Esophagus squamous epithelium (tissue), 5 donors: ENCODE results near the gene SPATA17. TPM values are rescaled to one million over a fixed set of nuclear protein-coding genes. Genes with fewer than 3 reads are reported as not detected.
A peak's percentile ranks its signal among the peaks of the same experiment; 100 is the strongest.

Source experiments
- DNase-seq: peaks from one replicate; lab custom pipeline; 2025; lab: John Stamatoyannopoulos, UW
- H3K27ac ChIP-seq, 4 donors: fragments of 200-600 bp; sonication (generic); one replicate each; pipeline ENCODE4 v1.5.1; 2016 to 2019; ENCODE audit warnings: mild to moderate bottlenecking in 1 of 4
- H3K27me3 ChIP-seq, 4 donors: fragments of 200-600 bp; sonication (generic); 1 replicate in 3 of 4; 2 replicates in 1 of 4; pipeline versions ENCODE4 v1.5.1 to v1.6.0; 2017 to 2021; ENCODE audit warnings: antibody characterized with exemption in 1 of 4
- H3K36me3 ChIP-seq, 3 donors: fragments of 200-600 bp; sonication (generic); one replicate each; pipeline ENCODE4 v1.5.1; 2016 to 2019
- H3K4me1 ChIP-seq, 3 donors: fragments of 200-600 bp; sonication (generic); one replicate each; pipeline ENCODE4 v1.5.1; 2017 to 2019
- H3K4me3 ChIP-seq, 4 donors: fragments of 200-600 bp; sonication (generic); 1 replicate in 3 of 4; 2 replicates in 1 of 4; pipeline ENCODE4 v1.5.1; 2016 to 2019; ENCODE audit warnings: mild to moderate bottlenecking in 2 of 4, moderate library complexity in 1 of 4
- H3K9me3 ChIP-seq, 3 donors: fragments of 200-600 bp; sonication (generic); one replicate each; pipeline ENCODE4 v1.5.1; 2016 to 2019
- CTCF ChIP-seq, 6 experiments: fragments of 450-650 bp in 4 of 6; fragments of 200-600 bp in 2 of 6; sonication (generic) in 2 of 6; IDR thresholded peaks; one replicate each; pipeline ENCODE4 v1.5.1; 2016 to 2019; ENCODE audit warnings: antibody characterized with exemption in 6 of 6, mild to moderate bottlenecking in 4 of 6, moderate library complexity in 4 of 6
- POLR2A ChIP-seq, 4 donors: fragments of 450-650 bp; IDR thresholded peaks; one replicate each; pipeline ENCODE4 v1.6.1; 2017; ENCODE audit warnings: antibody characterized with exemption in 4 of 4, mild to moderate bottlenecking in 4 of 4, moderate library complexity in 3 of 4
- WGBS, 2 donors: methylation state at CpG; one replicate each; pipeline ENCODE4 v1.1.5; 2018; 5-methylcytosine and 5-hydroxymethylcytosine counted together
- intact Hi-C: fragments of 100-400 bp; cut with DNase I; formaldehyde crosslinking; loops from one replicate; pipeline ENCODE4 v1.15.0; 2022
- total RNA-seq, 4 donors: library from RNA; depleted of rRNA; stranded (reverse); fragments of >200 nt; gene quantifications; one replicate each; pipeline ENCODE4 v1.1.0, GENCODE V29; 2016
- donor health status: DM: yes; HTN: yes; CAD: no.

SPATA17 gene
- total RNA-seq, 4 donors from 2014 or later = 0.11 to 0.19 (median 0.13) TPM; not detected in 1

DNA sequence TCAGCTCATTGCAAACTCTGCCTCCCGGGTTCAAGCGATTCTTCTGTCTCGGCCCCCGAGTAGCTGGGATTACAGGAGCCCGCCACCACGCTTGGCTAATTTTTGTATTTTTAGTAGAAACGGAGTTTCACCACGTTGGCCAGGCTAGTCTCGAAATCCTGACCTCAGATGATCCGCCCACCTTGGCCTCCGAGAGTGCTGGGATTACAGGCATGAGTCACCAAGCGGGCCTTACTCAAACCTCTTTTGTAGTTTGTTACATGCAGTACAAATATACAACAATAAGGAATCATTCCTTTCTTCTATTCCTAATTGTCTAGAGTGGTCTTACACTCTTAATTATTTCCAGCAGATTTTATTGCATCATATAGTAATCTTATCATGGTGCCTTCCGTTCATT is 16.6 kb downstream of the SPATA17 start:
- no peaks in the 10 kb centered on the region for H3K9me3 ChIP-seq
- no peaks in the 10 kb centered on the region for H3K27me3 ChIP-seq
- H3K36me3 ChIP-seq = no peaks in the 10 kb centered on the region
- no peaks in the 10 kb centered on the region for H3K4me1 ChIP-seq
- 69 to 76% methylated on average over 13 of the region's 13 CpGs for WGBS, 2 donors
- no peak overlapping the region for H3K27ac ChIP-seq
- no peak overlapping the region for H3K4me3 ChIP-seq
- no peak for TF ChIP-seq POLR2A (IDR thresholded peaks at IDR 0.05)
- TF ChIP-seq CTCF (IDR thresholded peaks at IDR 0.05) = no peak
- intact Hi-C loops = no loop called here
- DNase-seq = no peak

DNA sequence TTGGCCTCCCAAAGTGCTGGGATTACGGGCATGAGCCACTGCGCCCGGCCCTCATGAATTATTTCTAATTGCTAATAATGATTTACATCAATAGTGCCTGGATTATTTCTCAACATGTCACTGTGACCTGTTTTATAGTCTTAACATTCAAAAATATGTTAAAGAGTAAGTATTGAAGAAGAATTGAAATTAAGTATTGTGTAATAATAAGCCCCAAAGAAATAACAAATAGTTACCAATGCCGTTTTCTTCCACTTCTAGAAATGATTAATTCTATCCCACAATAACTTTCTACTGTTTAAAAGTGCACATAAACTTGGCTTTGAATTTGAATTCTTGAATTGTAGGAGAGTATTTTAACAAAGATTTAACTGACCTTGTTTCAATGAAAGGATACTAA is 19.5 kb downstream of the SPATA17 start:
- Histone ChIP-seq H3K36me3 (no peaks in the 10 kb centered on the region), H3K27me3 (no peaks in the 10 kb centered on the region), H3K27ac (no peak overlapping the region), H3K4me3 (no peak overlapping the region), H3K9me3 (no peaks in the 10 kb centered on the region), H3K4me1 (no peaks in the 10 kb centered on the region)
- 90 to 96% methylated on average over 4 of the region's 4 CpGs for WGBS, 2 donors
- no peak for TF ChIP-seq CTCF (IDR thresholded peaks at IDR 0.05)
- TF ChIP-seq POLR2A (IDR thresholded peaks at IDR 0.05) = no peak
- no peak for DNase-seq
- intact Hi-C loops = no loop called here

DNA sequence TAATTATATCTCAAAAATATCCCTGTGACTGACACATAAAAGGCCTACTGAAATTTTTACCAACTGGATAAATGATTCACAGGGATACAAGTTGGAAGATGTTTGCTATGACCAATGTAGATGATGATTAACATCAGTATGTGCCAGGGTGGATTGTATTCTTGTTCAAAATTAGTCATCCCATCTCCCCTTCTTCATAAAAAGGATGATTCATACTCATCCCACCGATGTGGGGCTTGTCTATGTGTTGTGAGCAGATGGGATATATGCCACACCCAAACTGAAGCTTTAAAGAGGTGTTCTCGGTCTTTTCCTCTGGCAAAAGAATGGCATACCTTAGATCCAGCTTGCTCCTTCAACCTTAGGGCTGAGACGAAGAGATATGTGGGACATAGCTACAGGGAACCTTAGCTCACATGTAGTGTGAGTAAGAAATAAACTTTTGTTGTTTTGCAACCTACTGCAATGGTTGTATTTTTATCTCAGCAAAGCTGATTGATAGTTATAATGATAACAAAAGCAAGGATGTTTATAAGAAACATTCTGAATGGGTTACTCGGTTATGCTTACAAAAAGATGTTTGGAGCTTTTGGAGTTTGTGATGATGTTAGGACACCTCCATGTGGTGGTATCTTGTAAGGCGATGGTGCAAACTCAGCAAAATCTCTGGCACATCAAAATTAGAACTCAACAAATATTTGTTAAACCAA is 29.4 kb downstream of the SPATA17 start:
- H3K9me3 ChIP-seq = no peaks in the 10 kb centered on the region
- H3K36me3 ChIP-seq = no peaks in the 10 kb centered on the region
- WGBS, 2 donors = 16 to 31% methylated on average over 5 of the region's 5 CpGs
- H3K4me1 ChIP-seq = peaks cover 0 to 5% (median 0%) of the 10 kb centered on the region in 3 donors
- H3K4me3 ChIP-seq = no peak overlapping the region
- no peak for DNase-seq
- no peak overlapping the region for H3K27ac ChIP-seq
- intact Hi-C loops = no loop called here
- TF ChIP-seq POLR2A (IDR thresholded peaks at IDR 0.05) = no peak
- TF ChIP-seq CTCF (IDR thresholded peaks at IDR 0.05) = peak in 2 of 6 experiments; percentile 14 to 36
- no peaks in the 10 kb centered on the region for H3K27me3 ChIP-seq

GRCh38 chr1:217661407-217661806 is 30.3 kb downstream of the SPATA17 start:
- intact Hi-C loops = no loop called here
- no peaks in the 10 kb centered on the region for H3K36me3 ChIP-seq
- no peaks in the 10 kb centered on the region for H3K9me3 ChIP-seq
- peaks cover 0 to 5% (median 0%) of the 10 kb centered on the region in 3 donors for H3K4me1 ChIP-seq
- H3K27me3 ChIP-seq = no peaks in the 10 kb centered on the region
- no peak overlapping the region for H3K27ac ChIP-seq
- no peak overlapping the region for H3K4me3 ChIP-seq
- TF ChIP-seq CTCF (IDR thresholded peaks at IDR 0.05) = no peak
- no peak for TF ChIP-seq POLR2A (IDR thresholded peaks at IDR 0.05)
- no peak for DNase-seq

GRCh38 chr1:217668351-217668940 is 37.3 kb downstream of the SPATA17 start:
- no peak overlapping the region for H3K27ac ChIP-seq
- DNase-seq = no peak
- H3K9me3 ChIP-seq = no peaks in the 10 kb centered on the region
- no peaks in the 10 kb centered on the region for H3K4me1 ChIP-seq
- H3K27me3 ChIP-seq = no peaks in the 10 kb centered on the region
- TF ChIP-seq CTCF (IDR thresholded peaks at IDR 0.05) (no peak), POLR2A (IDR thresholded peaks at IDR 0.05) (no peak)
- H3K36me3 ChIP-seq = no peaks in the 10 kb centered on the region
- no peak overlapping the region for H3K4me3 ChIP-seq
- intact Hi-C loops = no loop called here
- 58 to 70% methylated on average over 2 of the region's 2 CpGs for WGBS, 2 donors
